Endothelial cell of umbilical vein (primary cell): ENCODE data around the gene KCTD6.

Source experiments
- EZH2 ChIP-seq: IDR thresholded peaks from 2 replicates; pipeline ENCODE4 v1.6.1; 2012; ENCODE audit warnings: borderline replicate concordance, low read depth, mild to moderate bottlenecking, moderate library complexity, low read length, inconsistent platforms; ENCODE audit not compliant: severe bottlenecking
- GATA2 ChIP-seq: IDR thresholded peaks from 2 replicates; pipeline ENCODE4 v1.7.0; 2011; ENCODE audit warnings: low read depth, mild to moderate bottlenecking, moderate library complexity, mixed read lengths, low read length; ENCODE audit not compliant: insufficient read length, insufficient read depth
- JUN ChIP-seq: IDR thresholded peaks from 2 replicates; pipeline ENCODE4 v1.6.1; 2011; ENCODE audit warnings: borderline replicate concordance, low read depth; ENCODE audit not compliant: insufficient read length, insufficient read depth
- MYC ChIP-seq: IDR thresholded peaks from one replicate; pipeline ENCODE4 v1.6.1; 2011; ENCODE audit warnings: mild to moderate bottlenecking, low read depth, low read length
- POLR2A ChIP-seq: IDR thresholded peaks from 2 replicates; pipeline ENCODE4 v1.6.1; 2012; ENCODE audit warnings: low read depth, mild to moderate bottlenecking, control low read depth, low read length
- POLR2AphosphoS5 ChIP-seq: IDR thresholded peaks from 2 replicates; pipeline ENCODE4 v1.6.1; 2012; ENCODE audit warnings: low read depth, mild to moderate bottlenecking, control low read depth, low read length, moderate library complexity; ENCODE audit not compliant: insufficient read depth
- TF ChIP-seq, protein P1 (sequence below), 2 donors: IDR thresholded peaks; 1 replicate in 1 of 2; 2 replicates in 1 of 2; pipeline ENCODE4 v1.5.1; 2011; ENCODE audit warnings: low read length in 2 of 2, mild to moderate bottlenecking in 2 of 2, moderate library complexity in 2 of 2, control low read depth in 1 of 2, inconsistent platforms in 1 of 2, low read depth in 1 of 2; ENCODE audit not compliant: insufficient read depth in 1 of 2; ENCODE audit errors: extremely low read depth in 1 of 2
- TF ChIP-seq, protein P2 (sequence below): IDR thresholded peaks from 2 replicates; pipeline ENCODE4 v1.6.1; 2011; ENCODE audit not compliant: insufficient read depth, insufficient read length

DNA sequence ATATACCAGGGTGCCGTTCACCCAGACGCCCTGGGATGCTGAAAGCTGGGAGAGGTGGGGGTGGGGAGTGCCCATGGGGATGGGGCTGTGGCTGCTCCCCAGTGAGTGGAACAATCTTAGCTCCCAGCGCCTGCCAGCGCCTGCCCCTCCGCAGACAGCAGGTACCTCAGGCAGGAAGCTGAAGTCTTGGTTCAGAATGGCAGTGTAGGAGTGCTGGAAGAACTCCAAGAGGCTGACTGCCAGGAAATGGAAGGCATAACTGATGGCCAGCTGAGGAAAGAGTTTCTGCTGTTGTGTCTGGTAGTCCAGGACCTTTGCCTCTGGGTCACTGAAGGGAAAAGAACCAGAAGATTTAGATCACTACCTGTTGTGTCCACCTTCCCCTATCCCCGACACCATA lies 36.7 kb downstream of the KCTD6 start:
- TF ChIP-seq, protein P1, sequence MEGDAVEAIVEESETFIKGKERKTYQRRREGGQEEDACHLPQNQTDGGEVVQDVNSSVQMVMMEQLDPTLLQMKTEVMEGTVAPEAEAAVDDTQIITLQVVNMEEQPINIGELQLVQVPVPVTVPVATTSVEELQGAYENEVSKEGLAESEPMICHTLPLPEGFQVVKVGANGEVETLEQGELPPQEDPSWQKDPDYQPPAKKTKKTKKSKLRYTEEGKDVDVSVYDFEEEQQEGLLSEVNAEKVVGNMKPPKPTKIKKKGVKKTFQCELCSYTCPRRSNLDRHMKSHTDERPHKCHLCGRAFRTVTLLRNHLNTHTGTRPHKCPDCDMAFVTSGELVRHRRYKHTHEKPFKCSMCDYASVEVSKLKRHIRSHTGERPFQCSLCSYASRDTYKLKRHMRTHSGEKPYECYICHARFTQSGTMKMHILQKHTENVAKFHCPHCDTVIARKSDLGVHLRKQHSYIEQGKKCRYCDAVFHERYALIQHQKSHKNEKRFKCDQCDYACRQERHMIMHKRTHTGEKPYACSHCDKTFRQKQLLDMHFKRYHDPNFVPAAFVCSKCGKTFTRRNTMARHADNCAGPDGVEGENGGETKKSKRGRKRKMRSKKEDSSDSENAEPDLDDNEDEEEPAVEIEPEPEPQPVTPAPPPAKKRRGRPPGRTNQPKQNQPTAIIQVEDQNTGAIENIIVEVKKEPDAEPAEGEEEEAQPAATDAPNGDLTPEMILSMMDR (IDR thresholded peaks at IDR 0.05; ENCODE audit: extremely low read depth in 1 of 2, insufficient read depth in 1 of 2, low read depth in 1 of 2, low read length in 2 of 2), result no peak
- TF ChIP-seq POLR2AphosphoS5, result peak; percentile 45
- no peak for TF ChIP-seq JUN
- no peak for TF ChIP-seq POLR2A
- no peak for TF ChIP-seq EZH2
- no peak for TF ChIP-seq MYC
- TF ChIP-seq, protein P2, sequence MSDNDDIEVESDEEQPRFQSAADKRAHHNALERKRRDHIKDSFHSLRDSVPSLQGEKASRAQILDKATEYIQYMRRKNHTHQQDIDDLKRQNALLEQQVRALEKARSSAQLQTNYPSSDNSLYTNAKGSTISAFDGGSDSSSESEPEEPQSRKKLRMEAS, result no peak
- TF ChIP-seq GATA2, result no peak
